NB4 (cell line): ENCODE results near the gene CARD19.

Experiments used
- CTCF ChIP-seq: IDR thresholded peaks from one replicate; pipeline ENCODE4 v1.5.1; 2012; ENCODE audit warnings: low read depth, low read length
- POLR2A ChIP-seq: IDR thresholded peaks from 2 replicates; pipeline ENCODE4 v1.6.1; 2011; ENCODE audit warnings: mild to moderate bottlenecking; ENCODE audit not compliant: insufficient read length; ENCODE audit errors: extremely low read depth

GRCh38 chr9:93141771-93142483 is 45.9 kb downstream of the CARD19 start:
- no peak for TF ChIP-seq CTCF
- TF ChIP-seq POLR2A: no peak
